Kidney (tissue), 14 donors: ENCODE data around the gene PEX3. TPM values are rescaled to one million over a fixed set of nuclear protein-coding genes. Genes with fewer than 3 reads are reported as not detected.

Experiments used
- DNase-seq, 5 donors: peaks; one replicate each; pipeline ENCODE4 v3.0.0-alpha.2; 2013 to 2020
- FAIRE-seq: peaks from 2 replicates; lab custom pipeline; 2012; peaks lifted over from hg19 to GRCh38; lab: Jason Lieb, UNC
- H3K27ac ChIP-seq, 2 donors: one replicate each; pipeline ENCODE4 v1.7.0; 2013; ENCODE audit warnings: low read depth in 2 of 2, low read length in 2 of 2, inconsistent platforms in 1 of 2
- H3K27me3 ChIP-seq: one replicate; pipeline ENCODE4 v1.7.1; 2013; ENCODE audit warnings: low read length, inconsistent platforms; ENCODE audit not compliant: control insufficient read depth, insufficient read depth
- H3K36me3 ChIP-seq, 3 donors: one replicate each; pipeline versions ENCODE4 v1.7.0 to v1.7.1; 2013; ENCODE audit warnings: low read length in 3 of 3, control low read depth in 1 of 3, inconsistent platforms in 1 of 3; ENCODE audit not compliant: insufficient read depth in 3 of 3, control insufficient read depth in 2 of 3
- H3K4me1 ChIP-seq, 3 donors: one replicate each; pipeline versions ENCODE4 v1.7.0 to v1.7.1; 2013; ENCODE audit warnings: low read length in 3 of 3, inconsistent platforms in 1 of 3, low read depth in 1 of 3; ENCODE audit not compliant: control insufficient read depth in 2 of 3, insufficient read depth in 2 of 3
- H3K4me3 ChIP-seq, 3 donors: one replicate each; pipeline versions ENCODE4 v1.7.0 to v1.8.1; 2013; ENCODE audit warnings: low read length in 3 of 3, control low read depth in 1 of 3, inconsistent platforms in 1 of 3
- H3K9ac ChIP-seq, 3 donors: one replicate each; pipeline versions ENCODE4 v1.7.0 to v1.7.1; 2013; ENCODE audit warnings: low read length in 3 of 3, control low read depth in 1 of 3, inconsistent platforms in 1 of 3
- H3K9me3 ChIP-seq, 3 donors: one replicate each; pipeline versions ENCODE4 v1.7.0 to v1.7.1; 2013; ENCODE audit warnings: low read length in 3 of 3, control low read depth in 1 of 3, inconsistent platforms in 1 of 3; ENCODE audit not compliant: control insufficient read depth in 2 of 3, insufficient read depth in 1 of 3
- intact Hi-C: fragments of 100-400 bp; cut with DNase I; formaldehyde crosslinking; loops from one replicate; pipeline ENCODE4 v1.11.1; 2022
- polyA plus RNA-seq: library from polyadenylated mRNA; stranded (reverse); fragments of 350-450 nt; fragmentation: Illumina TruSeq; extraction: RNeasy Lipid Tissue Mini Kit (QIAGEN cat#74804); gene quantifications from one replicate; pipeline ENCODE4 v1.2.3, GENCODE V29; 2014; ENCODE audit warnings: low read depth, low replicate concordance; ENCODE audit not compliant: insufficient read depth
- total RNA-seq: library from RNA; stranded (reverse); fragmentation: NEBNext Ultra II Directional; extraction: Animal tissue kit (Norgen Biotek cat#: 25700); gene quantifications from one replicate; pipeline ENCODE4 v1.2.1, GENCODE V29; 2021
- TF ChIP-seq, protein P1 (sequence below): IDR thresholded peaks from 3 replicates; pipeline ENCODE4 v1.5.1; 2012; ENCODE audit warnings: mild to moderate bottlenecking, moderate library complexity, borderline replicate concordance; ENCODE audit not compliant: insufficient read depth; ENCODE audit errors: extremely low read depth
- donor health status: control.
- donor health status: control.
- donor health status: control.
- donor health status: control.
- donor health status: control.
- donor health status: DM: yes; HTN: yes; CAD: no.
- donor health status: Normal renal cell carcinoma (clear cell type).

Gene PEX3
- total and polyA plus RNA-seq, 2 donors from 2014 or later: 28.6 to 31.7 TPM

DNA sequence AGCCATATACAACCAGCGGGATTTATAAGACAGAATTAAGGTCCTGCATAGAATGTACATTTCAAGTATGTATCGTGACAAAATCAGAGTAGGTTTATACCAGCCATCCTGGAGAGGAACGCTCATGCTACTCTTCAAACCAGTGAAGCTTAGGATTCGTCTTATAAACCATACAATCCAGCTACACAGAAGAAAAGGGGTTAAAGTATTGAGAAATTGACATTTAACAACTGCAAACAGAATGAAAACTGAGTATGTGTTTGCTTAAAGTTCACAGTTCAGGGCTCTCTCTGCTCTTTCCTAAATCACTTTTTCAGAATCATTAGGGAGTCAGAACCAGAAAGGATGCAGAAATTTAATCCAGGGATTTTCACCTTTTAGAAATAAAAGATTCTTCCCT is 18.0 kb upstream of the PEX3 start:
- H3K9ac ChIP-seq: no peak overlapping the region
- TF ChIP-seq, protein P1, sequence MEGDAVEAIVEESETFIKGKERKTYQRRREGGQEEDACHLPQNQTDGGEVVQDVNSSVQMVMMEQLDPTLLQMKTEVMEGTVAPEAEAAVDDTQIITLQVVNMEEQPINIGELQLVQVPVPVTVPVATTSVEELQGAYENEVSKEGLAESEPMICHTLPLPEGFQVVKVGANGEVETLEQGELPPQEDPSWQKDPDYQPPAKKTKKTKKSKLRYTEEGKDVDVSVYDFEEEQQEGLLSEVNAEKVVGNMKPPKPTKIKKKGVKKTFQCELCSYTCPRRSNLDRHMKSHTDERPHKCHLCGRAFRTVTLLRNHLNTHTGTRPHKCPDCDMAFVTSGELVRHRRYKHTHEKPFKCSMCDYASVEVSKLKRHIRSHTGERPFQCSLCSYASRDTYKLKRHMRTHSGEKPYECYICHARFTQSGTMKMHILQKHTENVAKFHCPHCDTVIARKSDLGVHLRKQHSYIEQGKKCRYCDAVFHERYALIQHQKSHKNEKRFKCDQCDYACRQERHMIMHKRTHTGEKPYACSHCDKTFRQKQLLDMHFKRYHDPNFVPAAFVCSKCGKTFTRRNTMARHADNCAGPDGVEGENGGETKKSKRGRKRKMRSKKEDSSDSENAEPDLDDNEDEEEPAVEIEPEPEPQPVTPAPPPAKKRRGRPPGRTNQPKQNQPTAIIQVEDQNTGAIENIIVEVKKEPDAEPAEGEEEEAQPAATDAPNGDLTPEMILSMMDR: no peak
- H3K27ac ChIP-seq: no peak overlapping the region
- H3K4me3 ChIP-seq: no peak overlapping the region
- H3K36me3 ChIP-seq: peaks cover 0 to 4% (median 2%) of the 10 kb centered on the region in 3 donors
- FAIRE-seq (no peak), DNase-seq (no peak)
- H3K27me3 ChIP-seq: no peaks in the 10 kb centered on the region
- intact Hi-C loops: no loop called here
- H3K4me1 ChIP-seq: no peaks in the 10 kb centered on the region
- H3K9me3 ChIP-seq: no peaks in the 10 kb centered on the region

DNA sequence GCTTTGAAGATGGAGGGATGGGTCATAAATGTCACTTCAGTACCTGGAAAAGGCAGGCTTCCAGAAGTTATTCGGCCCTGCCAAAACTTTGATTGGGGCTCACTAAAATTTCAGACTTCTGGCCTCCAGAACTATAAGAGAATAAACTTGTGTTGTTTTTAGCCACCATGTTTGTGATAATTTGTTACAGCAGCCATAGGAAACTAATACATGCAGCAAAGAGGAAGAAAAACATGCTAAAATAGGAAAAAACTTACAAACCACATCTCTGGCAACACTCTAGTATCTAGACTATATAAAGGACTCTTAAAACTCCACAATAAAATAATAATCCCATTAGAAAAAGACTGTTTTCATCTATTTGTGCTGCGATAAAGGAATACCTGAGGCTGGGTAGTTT is 9.6 kb upstream of the PEX3 start:
- no peak overlapping the region for H3K4me3 ChIP-seq
- intact Hi-C loops: no loop called here
- no peak for FAIRE-seq

DNA sequence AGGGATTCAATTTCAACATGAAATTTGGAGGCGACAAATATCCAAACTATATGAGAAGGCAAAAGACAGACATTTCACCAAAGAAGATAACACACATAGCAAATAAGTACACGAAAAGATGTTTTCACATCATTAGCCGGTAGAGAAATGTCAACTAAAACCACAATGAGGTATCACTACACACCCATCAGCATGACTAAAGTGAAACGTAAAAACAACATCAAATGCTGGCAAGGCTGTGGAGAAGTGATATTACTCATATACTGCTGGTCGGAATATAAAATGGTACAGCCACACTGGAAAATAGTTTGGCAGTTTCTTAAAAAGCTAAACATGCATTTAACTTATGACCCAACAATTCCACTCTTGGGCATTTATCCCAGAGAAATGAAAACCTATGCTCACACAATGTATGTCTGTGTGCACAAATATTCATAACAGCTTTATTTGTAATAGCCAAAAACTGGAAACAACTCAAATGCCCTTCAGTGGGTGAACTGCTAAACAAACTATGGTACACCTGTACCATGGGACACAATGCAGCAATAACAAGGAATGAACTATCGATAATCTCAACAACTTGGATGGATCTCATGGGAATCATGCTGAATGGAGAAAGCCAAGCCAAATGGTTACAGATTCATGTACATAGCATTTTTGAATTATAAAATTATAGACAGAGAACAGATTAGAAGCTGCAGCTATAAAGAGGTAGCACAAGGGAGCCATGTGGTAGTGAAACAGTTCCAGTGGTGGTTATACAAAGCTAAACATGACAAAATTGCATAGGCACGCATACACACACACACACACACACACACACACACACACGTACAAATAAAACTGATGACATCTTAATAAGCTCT is 8.7 kb upstream of the PEX3 start:
- H3K27ac ChIP-seq: no peak overlapping the region
- H3K27me3 ChIP-seq: no peaks in the 10 kb centered on the region
- no peak overlapping the region for H3K9ac ChIP-seq
- H3K36me3 ChIP-seq: no peaks in the 10 kb centered on the region
- DNase-seq (no peak), FAIRE-seq (no peak)
- intact Hi-C loops: no loop called here
- H3K4me1 ChIP-seq: no peaks in the 10 kb centered on the region
- no peaks in the 10 kb centered on the region for H3K9me3 ChIP-seq
- TF ChIP-seq, protein P1: no peak
- no peak overlapping the region for H3K4me3 ChIP-seq

More for the DNA sequence above, 9.6 kb upstream of the PEX3 start:
- Histone ChIP-seq H3K9ac (no peak overlapping the region), H3K36me3 (peaks cover 0 to 2% (median 0%) of the 10 kb centered on the region in 3 donors), H3K27ac (no peak overlapping the region), H3K4me1 (no peaks in the 10 kb centered on the region), H3K27me3 (no peaks in the 10 kb centered on the region), H3K9me3 (no peaks in the 10 kb centered on the region)
- no peak for DNase-seq
- TF ChIP-seq, protein P1: no peak
